Activated T-cell treated with anti-CD3 and anti-CD28 coated beads, Interleukin-2, amount 50 U/mL, for 72 hours (primary cell): Measurements from ENCODE around the gene TPH1. TPM values are rescaled to one million over a fixed set of nuclear protein-coding genes. Genes with fewer than 3 reads are reported as not detected.

Experiments used
- ATAC-seq, 2 donors: fragments of 150-1000 bp; cut with Tn5 transposase; replicated peaks in 1 of 2; 2 replicates each; pipeline ENCODE4 v1.10.0; 2021; ENCODE audit warnings: moderate library complexity in 2 of 2, mild to moderate bottlenecking in 1 of 2
- DNase-seq, 2 donors: peaks; one replicate each; pipeline ENCODE4 v3.0.0; 2021 to 2022; ENCODE audit warnings: mixed read lengths in 1 of 2
- H3K27ac Mint-ChIP-seq: one replicate; pipeline ENCODE4 v1.8.0; 2022; ENCODE audit warnings: mild to moderate bottlenecking, moderate library complexity, mixed read lengths
- H3K27me3 Mint-ChIP-seq: one replicate; pipeline ENCODE4 v1.8.0; 2022; ENCODE audit warnings: low read depth, mixed read lengths
- H3K36me3 Mint-ChIP-seq, 2 donors: one replicate each; pipeline ENCODE4 v1.8.0; 2022; ENCODE audit warnings: mixed read lengths in 2 of 2, mild to moderate bottlenecking in 1 of 2; ENCODE audit not compliant: insufficient read depth in 2 of 2
- H3K4me1 Mint-ChIP-seq: one replicate; pipeline ENCODE4 v1.8.0; 2022; ENCODE audit warnings: low read depth, mixed read lengths
- H3K4me3 Mint-ChIP-seq, 2 donors: one replicate each; pipeline ENCODE4 v1.8.0; 2022; ENCODE audit warnings: mild to moderate bottlenecking in 2 of 2, mixed read lengths in 2 of 2, moderate library complexity in 2 of 2
- H3K9me3 Mint-ChIP-seq, 2 donors: one replicate each; pipeline ENCODE4 v1.8.0; 2022; ENCODE audit warnings: mixed read lengths in 2 of 2
- total RNA-seq, 2 donors: library from RNA; stranded (reverse); gene quantifications; one replicate each; pipeline ENCODE4 v1.2.3, GENCODE V29; 2022

TPH1 gene
- under 1 TPM; 0.25 to 0.70 TPM for total RNA-seq

- H3K4me1 Mint-ChIP-seq: no peaks in the 10 kb centered on the region
- no peak within 1 kb of the TSS for H3K4me3 Mint-ChIP-seq
- no peak within 1 kb of the TSS for H3K27ac Mint-ChIP-seq
- peaks cover 23% of the 10 kb centered on the region for H3K27me3 Mint-ChIP-seq
- DNase-seq: no peak
- peaks cover 2 to 9% of the 10 kb centered on the region in 2 donors for H3K9me3 Mint-ChIP-seq
- H3K36me3 Mint-ChIP-seq: no peaks in the 10 kb centered on the region
- ATAC-seq: no peak
Observed at GRCh38 chr11:18046116-18046777, at the start of gene TPH1. Gene TPH1, minus strand, starts transcription at chr11:18046269. Its CDS starts 5,507 bp downstream, at chr11:18040762.

GRCh38 chr11:18093959-18094358 is 47.9 kb upstream of the TPH1 start:
- no peaks in the 10 kb centered on the region for H3K4me1 Mint-ChIP-seq
- peak overlapping the region; percentile 8 for H3K27ac Mint-ChIP-seq
- ATAC-seq: no peak
- no peaks in the 10 kb centered on the region for H3K9me3 Mint-ChIP-seq
- no peak for DNase-seq
- H3K4me3 Mint-ChIP-seq: no peak overlapping the region
- peaks cover 15 to 22% of the 10 kb centered on the region in 2 donors for H3K36me3 Mint-ChIP-seq
- H3K27me3 Mint-ChIP-seq: no peaks in the 10 kb centered on the region

GRCh38 chr11:18091731-18092130 is 45.7 kb upstream of the TPH1 start:
- H3K9me3 Mint-ChIP-seq: no peaks in the 10 kb centered on the region
- H3K4me1 Mint-ChIP-seq: no peaks in the 10 kb centered on the region
- H3K27me3 Mint-ChIP-seq: no peaks in the 10 kb centered on the region
- DNase-seq (no peak), ATAC-seq (no peak)
- H3K36me3 Mint-ChIP-seq: peaks cover 19 to 30% of the 10 kb centered on the region in 2 donors
- no peak overlapping the region for H3K27ac Mint-ChIP-seq
- H3K4me3 Mint-ChIP-seq: no peak overlapping the region

- H3K27ac Mint-ChIP-seq: no peak overlapping the region
- DNase-seq (no peak), ATAC-seq (no peak)
- H3K27me3 Mint-ChIP-seq: no peaks in the 10 kb centered on the region
- no peak overlapping the region for H3K4me3 Mint-ChIP-seq
- H3K36me3 Mint-ChIP-seq: peaks cover 11 to 28% of the 10 kb centered on the region in 2 donors
- no peaks in the 10 kb centered on the region for H3K4me1 Mint-ChIP-seq
- H3K9me3 Mint-ChIP-seq: no peaks in the 10 kb centered on the region
Observed at GRCh38 chr11:18088966-18089365, 42.9 kb upstream of the TPH1 start.

- Mint-ChIP-seq H3K9me3 (no peaks in the 10 kb centered on the region), H3K4me3 (no peak overlapping the region), H3K27me3 (no peaks in the 10 kb centered on the region), H3K36me3 (peaks cover 8 to 26% of the 10 kb centered on the region in 2 donors), H3K4me1 (no peaks in the 10 kb centered on the region), H3K27ac (no peak overlapping the region)
- DNase-seq: no peak
- no peak for ATAC-seq
Observed at GRCh38 chr11:18088366-18088765, 42.3 kb upstream of the TPH1 start.

- Mint-ChIP-seq H3K36me3 (peaks cover 6 to 24% of the 10 kb centered on the region in 2 donors), H3K9me3 (no peaks in the 10 kb centered on the region), H3K4me1 (no peaks in the 10 kb centered on the region), H3K27me3 (no peaks in the 10 kb centered on the region), H3K4me3 (no peak overlapping the region), H3K27ac (peak overlapping the region; percentile 71)
- DNase-seq: no peak
- ATAC-seq: no peak
Observed at GRCh38 chr11:18081551-18081950, 35.5 kb upstream of the TPH1 start.

- Mint-ChIP-seq H3K9me3 (no peaks in the 10 kb centered on the region), H3K4me1 (no peaks in the 10 kb centered on the region), H3K27me3 (no peaks in the 10 kb centered on the region), H3K4me3 (no peak overlapping the region), H3K36me3 (peaks cover 6 to 22% of the 10 kb centered on the region in 2 donors), H3K27ac (no peak overlapping the region)
- no peak for DNase-seq
- no peak for ATAC-seq
Observed at GRCh38 chr11:18080451-18080850, 34.4 kb upstream of the TPH1 start.

- Mint-ChIP-seq H3K4me1 (no peaks in the 10 kb centered on the region), H3K27me3 (no peaks in the 10 kb centered on the region), H3K4me3 (no peak overlapping the region), H3K27ac (no peak overlapping the region), H3K36me3 (peaks cover 6 to 20% of the 10 kb centered on the region in 2 donors), H3K9me3 (no peaks in the 10 kb centered on the region)
- ATAC-seq (peak in 1 of 2 donors; percentile 43), DNase-seq (no peak)
Observed at GRCh38 chr11:18078909-18079308, 32.8 kb upstream of the TPH1 start.

GRCh38 chr11:18075444-18075843 is 29.4 kb upstream of the TPH1 start:
- Mint-ChIP-seq H3K4me1 (no peaks in the 10 kb centered on the region), H3K4me3 (no peak overlapping the region), H3K36me3 (peaks cover under 1 to 8% of the 10 kb centered on the region in 2 donors), H3K27ac (peak overlapping the region; percentile 63), H3K27me3 (no peaks in the 10 kb centered on the region), H3K9me3 (no peaks in the 10 kb centered on the region)
- ATAC-seq (no peak), DNase-seq (no peak)

GRCh38 chr11:18071098-18071705 is 25.1 kb upstream of the TPH1 start:
- Mint-ChIP-seq H3K4me1 (no peaks in the 10 kb centered on the region), H3K27ac (no peak overlapping the region), H3K9me3 (no peaks in the 10 kb centered on the region), H3K27me3 (no peaks in the 10 kb centered on the region), H3K4me3 (no peak overlapping the region), H3K36me3 (no peaks in the 10 kb centered on the region)
- DNase-seq (no peak), ATAC-seq (no peak)

- no peaks in the 10 kb centered on the region for H3K4me1 Mint-ChIP-seq
- H3K27me3 Mint-ChIP-seq: no peaks in the 10 kb centered on the region
- no peaks in the 10 kb centered on the region for H3K36me3 Mint-ChIP-seq
- H3K9me3 Mint-ChIP-seq: no peaks in the 10 kb centered on the region
- ATAC-seq: no peak
- no peak overlapping the region for H3K4me3 Mint-ChIP-seq
- DNase-seq: no peak
- no peak overlapping the region for H3K27ac Mint-ChIP-seq
Observed at GRCh38 chr11:18067372-18067771, 21.3 kb upstream of the TPH1 start.

- Mint-ChIP-seq H3K27ac (no peak overlapping the region), H3K36me3 (no peaks in the 10 kb centered on the region), H3K9me3 (no peaks in the 10 kb centered on the region), H3K4me3 (no peak overlapping the region), H3K4me1 (no peaks in the 10 kb centered on the region), H3K27me3 (no peaks in the 10 kb centered on the region)
- ATAC-seq: no peak
- no peak for DNase-seq
Observed at GRCh38 chr11:18066626-18067025, 20.6 kb upstream of the TPH1 start.

GRCh38 chr11:18065572-18065971 is 19.5 kb upstream of the TPH1 start:
- no peaks in the 10 kb centered on the region for H3K4me1 Mint-ChIP-seq
- DNase-seq (no peak), ATAC-seq (no peak)
- H3K27me3 Mint-ChIP-seq: no peaks in the 10 kb centered on the region
- H3K4me3 Mint-ChIP-seq: no peak overlapping the region
- H3K27ac Mint-ChIP-seq: no peak overlapping the region
- no peaks in the 10 kb centered on the region for H3K9me3 Mint-ChIP-seq
- H3K36me3 Mint-ChIP-seq: no peaks in the 10 kb centered on the region
